SJCRH30 (cell line): ENCODE data around the gene STAT4. TPM values are rescaled to one million over a fixed set of nuclear protein-coding genes. Genes with fewer than 3 reads are reported as not detected.
A peak's percentile ranks its signal among the peaks of the same experiment; 100 is the strongest.

Source experiments
- DNase-seq, 2 experiments: peaks; one replicate each; pipeline ENCODE4 v3.0.0-alpha.2; 2015 to 2020
- H3K27ac ChIP-seq: fragments of 250-450 bp; sonication (Bioruptor Pico); 2 replicates; pipeline ENCODE4 v1.5.1; 2020; ENCODE audit warnings: mild to moderate bottlenecking, moderate library complexity
- H3K27me3 ChIP-seq: fragments of 250-450 bp; sonication (Bioruptor Pico); 2 replicates; pipeline ENCODE4 v1.5.1; 2020; ENCODE audit warnings: mild to moderate bottlenecking, moderate library complexity
- H3K36me3 ChIP-seq: fragments of 250-450 bp; sonication (Bioruptor Pico); 2 replicates; pipeline ENCODE4 v1.5.1; 2020; ENCODE audit warnings: mild to moderate bottlenecking, moderate library complexity
- H3K4me1 ChIP-seq: fragments of 250-450 bp; sonication (Bioruptor Pico); 2 replicates; pipeline ENCODE4 v1.5.1; 2020; ENCODE audit warnings: mild to moderate bottlenecking, moderate library complexity
- H3K4me3 ChIP-seq: fragments of 250-450 bp; sonication (Bioruptor Pico); 2 replicates; pipeline ENCODE4 v1.5.1; 2020; ENCODE audit warnings: mild to moderate bottlenecking, moderate library complexity
- H3K9me3 ChIP-seq: fragments of 250-450 bp; sonication (Bioruptor Pico); replicated peaks from 2 replicates; pipeline ENCODE4 v1.5.1; 2020; ENCODE audit warnings: mild to moderate bottlenecking, moderate library complexity
- total RNA-seq: library from RNA; depleted of rRNA; stranded (reverse); fragments of >200 nt; shearing (Covaris generic); gene quantifications from 2 replicates; pipeline ENCODE4 v1.2.3, GENCODE V29; 2014

STAT4 gene
- total RNA-seq, 1 experiment from 2014 or later, result 0.16 TPM

- DNase-seq, result no peak
- Histone ChIP-seq H3K9me3 (no peaks in the 10 kb centered on the region), H3K36me3 (no peaks in the 10 kb centered on the region), H3K27me3 (no peaks in the 10 kb centered on the region), H3K4me1 (peaks cover 18% of the 10 kb centered on the region), H3K4me3 (no peak overlapping the region), H3K27ac (no peak overlapping the region)
Observed at GRCh38 chr2:191167766-191168165, 17.0 kb upstream of the STAT4 start.

- H3K27ac ChIP-seq, result no peak overlapping the region
Observed at GRCh38 chr2:191166756-191167445, 16.1 kb upstream of the STAT4 start.

DNA sequence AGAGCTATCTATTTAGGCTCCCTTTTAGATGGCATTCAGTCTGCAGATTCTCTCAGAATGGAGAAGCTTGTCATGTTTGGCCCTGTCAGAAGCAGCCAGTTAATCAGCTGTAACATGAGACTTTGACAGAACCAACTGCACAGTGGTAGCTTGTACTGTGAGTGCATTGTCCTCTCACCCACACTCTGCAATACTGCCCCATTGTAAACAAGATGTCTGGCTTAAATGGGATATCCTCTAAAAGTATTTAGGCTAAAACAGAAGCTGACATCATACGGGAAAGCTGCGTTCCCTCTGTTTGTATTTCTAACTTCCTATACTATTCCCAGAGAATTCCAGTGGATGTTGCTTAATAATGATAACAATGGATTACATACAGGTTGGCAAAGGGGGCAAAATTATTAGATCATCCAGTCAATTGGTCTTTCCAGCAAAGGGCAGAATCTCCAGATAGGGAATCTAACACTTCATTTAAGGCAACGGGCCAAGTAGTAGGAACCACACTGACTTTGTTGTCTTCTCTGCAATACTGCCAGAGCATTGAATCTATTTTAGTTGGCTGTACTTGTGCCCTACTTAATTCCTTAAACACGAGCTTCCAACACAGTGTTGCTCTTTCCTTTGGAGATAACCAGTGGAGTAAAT lies 15.4 kb upstream of the STAT4 start:
- Histone ChIP-seq H3K36me3 (no peaks in the 10 kb centered on the region), H3K27ac (no peak overlapping the region), H3K4me1 (peaks cover 18% of the 10 kb centered on the region), H3K9me3 (no peaks in the 10 kb centered on the region), H3K27me3 (no peaks in the 10 kb centered on the region), H3K4me3 (no peak overlapping the region)
- DNase-seq, result peak; percentile 80 to 96

More at GRCh38 chr2:191166756-191167445, 16.1 kb upstream of the STAT4 start:
- H3K9me3 ChIP-seq, result no peaks in the 10 kb centered on the region
- H3K4me3 ChIP-seq, result no peak overlapping the region
- no peaks in the 10 kb centered on the region for H3K27me3 ChIP-seq
- DNase-seq, result no peak
- H3K4me1 ChIP-seq, result peaks cover 18% of the 10 kb centered on the region
- no peaks in the 10 kb centered on the region for H3K36me3 ChIP-seq

GRCh38 chr2:191165176-191165643 lies 14.4 kb upstream of the STAT4 start:
- peaks cover 3% of the 10 kb centered on the region; the same call in 1 of the 2 replicates for H3K27me3 ChIP-seq
- peaks cover 18% of the 10 kb centered on the region for H3K4me1 ChIP-seq
- no peaks in the 10 kb centered on the region for H3K9me3 ChIP-seq
- peak; percentile 43 to 86 for DNase-seq
- no peak overlapping the region for H3K27ac ChIP-seq
- H3K36me3 ChIP-seq, result no peaks in the 10 kb centered on the region
- no peak overlapping the region for H3K4me3 ChIP-seq

GRCh38 chr2:191158747-191159146 lies 8.0 kb upstream of the STAT4 start:
- no peaks in the 10 kb centered on the region for H3K4me1 ChIP-seq
- no peak overlapping the region for H3K27ac ChIP-seq
- no peaks in the 10 kb centered on the region for H3K9me3 ChIP-seq
- DNase-seq, result no peak
- H3K4me3 ChIP-seq, result no peak overlapping the region
- H3K36me3 ChIP-seq, result no peaks in the 10 kb centered on the region
- H3K27me3 ChIP-seq, result peaks cover 14% of the 10 kb centered on the region

GRCh38 chr2:191158193-191158592 lies 7.4 kb upstream of the STAT4 start:
- Histone ChIP-seq H3K27ac (no peak overlapping the region), H3K36me3 (no peaks in the 10 kb centered on the region), H3K4me3 (no peak overlapping the region), H3K27me3 (peaks cover 19% of the 10 kb centered on the region), H3K9me3 (no peaks in the 10 kb centered on the region; the same call in 1 of the 2 replicates), H3K4me1 (no peaks in the 10 kb centered on the region)
- DNase-seq, result no peak

DNA sequence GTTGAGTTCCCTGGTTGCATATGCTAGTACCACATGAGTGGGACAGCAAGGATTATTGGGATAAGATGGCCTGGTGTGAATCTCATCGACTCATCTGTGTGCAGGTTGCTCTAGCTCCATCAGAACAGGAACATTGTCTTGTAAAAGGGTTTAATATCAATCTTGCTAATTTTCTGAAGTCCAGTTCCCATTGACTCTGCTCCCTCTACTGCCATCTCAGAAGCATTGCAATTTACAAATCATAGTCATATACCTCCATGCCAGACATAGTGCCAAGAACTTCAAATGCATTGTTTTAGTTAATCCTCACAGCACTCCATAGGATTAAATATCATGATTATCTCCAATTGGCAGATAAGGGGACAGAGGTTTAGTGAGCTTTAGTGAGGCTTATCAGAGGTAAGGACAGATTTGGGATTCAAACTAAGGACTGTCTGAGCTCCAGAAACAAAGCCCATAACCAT lies 4.8 kb upstream of the STAT4 start:
- DNase-seq, result peak in 1 of 2 experiments; percentile 68
- Histone ChIP-seq H3K36me3 (no peaks in the 10 kb centered on the region), H3K27ac (no peak overlapping the region), H3K9me3 (no peaks in the 10 kb centered on the region; the same call in 1 of the 2 replicates), H3K4me3 (no peak overlapping the region), H3K27me3 (peaks cover 18% of the 10 kb centered on the region), H3K4me1 (no peaks in the 10 kb centered on the region)

DNA sequence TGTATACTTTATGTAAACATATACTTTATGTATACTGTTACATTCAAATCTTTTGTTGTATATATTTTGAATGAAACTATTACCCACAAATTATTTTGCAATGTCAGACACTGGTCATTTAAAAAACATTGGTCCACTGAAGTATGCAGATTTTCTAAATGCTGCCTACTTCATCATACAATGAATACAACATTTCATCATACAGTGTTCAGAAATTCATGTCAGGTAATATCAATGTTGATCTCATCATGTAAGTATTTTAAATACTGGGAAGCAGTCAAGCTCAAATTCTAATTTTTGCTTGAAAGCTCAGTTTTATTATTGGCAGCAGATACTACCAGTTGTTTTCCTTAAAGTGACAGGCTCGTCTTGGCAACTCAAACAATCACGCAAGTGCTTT lies 2.9 kb upstream of the STAT4 start:
- Histone ChIP-seq H3K27ac (no peak overlapping the region), H3K36me3 (no peaks in the 10 kb centered on the region)

GRCh38 chr2:191152482-191153240 lies 1.9 kb upstream of the STAT4 start:
- H3K27ac ChIP-seq, result no peak overlapping the region
- no peaks in the 10 kb centered on the region for H3K4me1 ChIP-seq
- no peaks in the 10 kb centered on the region; the same call in 1 of the 2 replicates for H3K9me3 ChIP-seq
- no peak overlapping the region for H3K4me3 ChIP-seq
- DNase-seq, result peak in 1 of 2 experiments; percentile 53
- H3K36me3 ChIP-seq, result no peaks in the 10 kb centered on the region
- peaks cover 11% of the 10 kb centered on the region for H3K27me3 ChIP-seq

More for the DNA sequence above, 2.9 kb upstream of the STAT4 start:
- Histone ChIP-seq H3K4me3 (no peak overlapping the region), H3K9me3 (no peaks in the 10 kb centered on the region; the same call in 1 of the 2 replicates), H3K4me1 (no peaks in the 10 kb centered on the region), H3K27me3 (peaks cover 20% of the 10 kb centered on the region)
- DNase-seq, result no peak

DNA sequence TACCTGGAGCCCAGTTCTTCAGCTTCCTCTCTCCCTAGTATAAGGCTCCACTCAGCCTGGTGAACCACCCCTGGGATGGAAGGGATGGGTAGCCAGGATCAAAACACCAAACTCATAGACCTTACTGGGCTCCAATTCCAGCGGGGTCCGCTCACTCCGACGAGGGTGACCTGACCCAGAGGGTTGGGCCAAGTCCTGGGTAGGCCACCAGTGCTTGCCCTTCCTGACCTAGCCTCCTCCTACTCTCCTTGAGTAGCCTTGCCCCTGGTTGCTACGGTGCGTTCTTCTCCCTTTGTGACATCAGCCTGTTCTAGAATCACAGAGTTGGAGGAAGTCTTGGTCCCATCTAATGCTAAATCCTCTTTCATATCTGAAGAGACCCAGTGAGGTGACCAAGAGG lies 537 bp upstream of the STAT4 start:
- Histone ChIP-seq H3K27me3 (peaks cover 11% of the 10 kb centered on the region), H3K27ac (no peak overlapping the region), H3K4me3 (no peak overlapping the region), H3K4me1 (no peaks in the 10 kb centered on the region), H3K9me3 (no peaks in the 10 kb centered on the region; the same call in 1 of the 2 replicates), H3K36me3 (no peaks in the 10 kb centered on the region)
- no peak for DNase-seq

DNA sequence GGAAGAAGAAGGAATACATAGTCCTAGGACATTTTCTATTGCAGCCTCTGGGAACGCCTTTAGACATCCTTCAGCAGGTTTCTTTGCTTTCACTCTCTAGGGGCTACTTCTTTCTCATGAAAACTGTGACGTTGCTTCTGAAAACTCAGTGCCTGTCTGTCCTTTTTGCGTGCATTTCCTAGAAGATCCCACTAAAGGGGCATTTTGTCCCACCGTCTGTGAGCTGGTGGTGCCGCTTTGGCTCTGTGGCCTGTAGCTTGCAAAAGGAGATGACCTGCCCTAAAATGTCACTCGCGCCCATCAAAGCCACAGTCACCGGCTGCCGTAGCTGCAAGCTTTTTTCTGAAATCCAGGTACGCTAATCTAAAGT lies 579 bp downstream of the STAT4 start:
- Histone ChIP-seq H3K9me3 (no peaks in the 10 kb centered on the region; the same call in 1 of the 2 replicates), H3K4me3 (no peak overlapping the region), H3K27me3 (peaks cover 22% of the 10 kb centered on the region), H3K27ac (no peak overlapping the region), H3K4me1 (no peaks in the 10 kb centered on the region), H3K36me3 (no peaks in the 10 kb centered on the region)
- no peak for DNase-seq

DNA sequence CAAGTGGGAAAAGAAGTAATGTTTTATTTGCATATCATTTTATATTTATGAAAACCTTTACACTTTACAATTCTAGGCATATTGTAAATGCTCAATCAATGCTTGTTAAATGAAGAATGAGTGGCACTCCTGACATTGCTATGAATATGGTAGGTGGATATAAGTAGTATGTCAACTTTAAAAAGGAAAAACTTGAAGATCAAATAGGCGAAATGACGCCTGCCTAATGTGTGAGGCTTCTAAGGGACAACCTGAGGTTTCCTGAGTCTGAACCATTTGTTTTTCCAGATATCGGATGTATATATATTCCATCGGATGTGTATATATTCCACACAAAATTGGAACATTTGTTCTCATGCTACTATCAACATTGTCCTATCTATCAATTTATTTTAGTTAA lies 1.4 kb downstream of the STAT4 start:
- no peak overlapping the region for H3K4me3 ChIP-seq
- H3K27ac ChIP-seq, result no peak overlapping the region

GRCh38 chr2:191148791-191149190 lies 2.0 kb downstream of the STAT4 start:
- H3K4me1 ChIP-seq, result no peaks in the 10 kb centered on the region
- H3K9me3 ChIP-seq, result no peaks in the 10 kb centered on the region; the same call in 1 of the 2 replicates
- H3K4me3 ChIP-seq, result no peak overlapping the region
- peaks cover 21% of the 10 kb centered on the region for H3K27me3 ChIP-seq
- H3K36me3 ChIP-seq, result no peaks in the 10 kb centered on the region
- DNase-seq, result no peak
- H3K27ac ChIP-seq, result no peak overlapping the region

More for the DNA sequence above, 1.4 kb downstream of the STAT4 start:
- Histone ChIP-seq H3K9me3 (no peaks in the 10 kb centered on the region; the same call in 1 of the 2 replicates), H3K27me3 (peaks cover 22% of the 10 kb centered on the region), H3K36me3 (no peaks in the 10 kb centered on the region), H3K4me1 (no peaks in the 10 kb centered on the region)
- no peak for DNase-seq

DNA sequence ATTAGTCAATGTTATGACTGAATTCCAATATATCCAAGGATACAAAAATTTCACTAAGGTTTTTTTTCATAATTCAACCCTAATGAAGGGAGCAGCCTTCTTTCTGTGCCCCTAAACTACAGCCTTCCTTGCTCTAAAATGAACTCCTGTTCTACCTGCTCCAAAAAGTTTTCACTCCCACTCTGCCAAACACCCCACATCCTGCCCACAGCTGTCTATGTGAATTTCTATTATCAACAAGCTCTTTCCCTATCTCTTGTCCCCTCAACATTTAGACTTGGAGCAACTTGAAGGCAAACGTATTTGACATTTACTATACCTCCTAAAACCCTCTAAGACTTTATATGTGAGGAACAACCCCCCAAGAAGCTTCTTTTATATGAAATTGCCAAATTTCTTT lies 2.5 kb downstream of the STAT4 start:
- no peaks in the 10 kb centered on the region for H3K4me1 ChIP-seq
- H3K4me3 ChIP-seq, result no peak overlapping the region
- no peaks in the 10 kb centered on the region for H3K36me3 ChIP-seq
- DNase-seq, result no peak
- H3K27me3 ChIP-seq, result peaks cover 16% of the 10 kb centered on the region
- no peak overlapping the region for H3K27ac ChIP-seq
- no peaks in the 10 kb centered on the region; the same call in 1 of the 2 replicates for H3K9me3 ChIP-seq
